Measurements from ENCODE around the gene EPAS1. TPM values are rescaled to one million over a fixed set of nuclear protein-coding genes. Genes with fewer than 3 reads are reported as not detected.

EPAS1 gene
- total RNA-seq, 1 donor, result 132 TPM

DNA sequence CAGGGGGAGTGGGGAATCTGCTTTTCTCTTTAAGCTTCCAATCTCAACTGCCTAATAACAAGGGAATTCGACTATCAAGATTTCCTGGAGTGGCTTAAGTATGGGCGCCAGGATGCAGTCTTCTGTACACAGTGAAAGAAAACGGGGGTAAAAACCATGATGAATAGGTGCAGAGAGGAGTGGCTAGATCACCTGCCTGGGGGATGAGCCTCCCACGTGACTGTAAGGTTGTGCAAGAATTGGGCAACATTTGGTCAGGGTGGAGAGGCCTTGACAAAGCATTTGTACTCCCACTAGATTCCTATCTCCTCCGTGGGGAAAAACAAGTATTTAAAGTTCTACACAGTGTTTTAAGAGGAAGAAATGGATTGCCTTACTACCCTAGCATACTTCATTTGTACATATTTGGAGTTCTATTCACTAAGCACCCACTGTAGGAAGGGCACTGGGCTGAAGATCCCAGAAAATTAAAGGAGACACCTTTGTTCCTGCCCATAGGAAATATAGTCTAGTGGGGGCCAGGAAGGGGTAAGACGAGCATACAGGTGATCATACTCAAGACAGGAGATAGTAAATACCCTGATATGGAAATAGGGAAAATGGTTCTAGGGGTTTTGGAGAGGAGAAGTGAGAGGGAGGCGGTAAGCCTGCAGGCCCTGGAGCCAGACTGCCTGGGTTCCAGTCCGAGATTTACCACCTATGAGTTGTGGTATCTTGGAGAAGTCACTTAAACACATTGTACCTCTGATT is 29.2 kb downstream of the EPAS1 start:
- peak; percentile 90 for DNase-seq (ENCODE audit: low read depth)
- H3K4me3 ChIP-seq (ENCODE audit: low read depth, low read length), result no peak overlapping the region
- TF ChIP-seq, protein P1, sequence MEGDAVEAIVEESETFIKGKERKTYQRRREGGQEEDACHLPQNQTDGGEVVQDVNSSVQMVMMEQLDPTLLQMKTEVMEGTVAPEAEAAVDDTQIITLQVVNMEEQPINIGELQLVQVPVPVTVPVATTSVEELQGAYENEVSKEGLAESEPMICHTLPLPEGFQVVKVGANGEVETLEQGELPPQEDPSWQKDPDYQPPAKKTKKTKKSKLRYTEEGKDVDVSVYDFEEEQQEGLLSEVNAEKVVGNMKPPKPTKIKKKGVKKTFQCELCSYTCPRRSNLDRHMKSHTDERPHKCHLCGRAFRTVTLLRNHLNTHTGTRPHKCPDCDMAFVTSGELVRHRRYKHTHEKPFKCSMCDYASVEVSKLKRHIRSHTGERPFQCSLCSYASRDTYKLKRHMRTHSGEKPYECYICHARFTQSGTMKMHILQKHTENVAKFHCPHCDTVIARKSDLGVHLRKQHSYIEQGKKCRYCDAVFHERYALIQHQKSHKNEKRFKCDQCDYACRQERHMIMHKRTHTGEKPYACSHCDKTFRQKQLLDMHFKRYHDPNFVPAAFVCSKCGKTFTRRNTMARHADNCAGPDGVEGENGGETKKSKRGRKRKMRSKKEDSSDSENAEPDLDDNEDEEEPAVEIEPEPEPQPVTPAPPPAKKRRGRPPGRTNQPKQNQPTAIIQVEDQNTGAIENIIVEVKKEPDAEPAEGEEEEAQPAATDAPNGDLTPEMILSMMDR (IDR thresholded peaks at IDR 0.05; ENCODE audit: insufficient read depth, low read depth, low read length), result no peak

DNA sequence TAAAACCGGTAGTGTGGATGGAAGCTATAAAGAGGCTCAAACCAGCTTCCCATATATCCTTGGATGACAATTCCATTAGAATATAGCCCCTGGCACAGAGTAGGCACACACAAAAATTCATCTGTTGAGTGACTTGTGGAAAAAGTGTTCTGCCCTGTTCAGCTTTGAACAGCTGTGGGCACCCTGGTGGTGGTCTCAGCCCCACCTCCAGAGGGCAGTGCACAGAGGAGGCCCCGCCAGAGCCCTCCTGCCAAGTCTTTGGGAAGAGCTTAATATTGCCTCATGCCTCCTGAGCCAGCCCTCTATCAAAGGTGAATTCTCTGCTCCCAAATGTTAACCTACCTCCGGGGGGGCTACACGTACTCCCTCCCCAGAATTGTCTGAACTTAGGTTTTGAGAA is 30.4 kb downstream of the EPAS1 start:
- DNase-seq (ENCODE audit: low read depth), result no peak
- TF ChIP-seq, protein P1 (IDR thresholded peaks at IDR 0.05; ENCODE audit: insufficient read depth, low read depth, low read length), result peak; percentile 32
- no peak overlapping the region for H3K4me3 ChIP-seq (ENCODE audit: low read depth, low read length)

- H3K4me3 ChIP-seq (ENCODE audit: low read depth, low read length), result no peak overlapping the region
- TF ChIP-seq, protein P1 (IDR thresholded peaks at IDR 0.05; ENCODE audit: insufficient read depth, low read depth, low read length), result no peak
- DNase-seq (ENCODE audit: low read depth), result peak; percentile 81
Measured at GRCh38 chr2:46328291-46328690, 31.1 kb downstream of the EPAS1 start.

DNA sequence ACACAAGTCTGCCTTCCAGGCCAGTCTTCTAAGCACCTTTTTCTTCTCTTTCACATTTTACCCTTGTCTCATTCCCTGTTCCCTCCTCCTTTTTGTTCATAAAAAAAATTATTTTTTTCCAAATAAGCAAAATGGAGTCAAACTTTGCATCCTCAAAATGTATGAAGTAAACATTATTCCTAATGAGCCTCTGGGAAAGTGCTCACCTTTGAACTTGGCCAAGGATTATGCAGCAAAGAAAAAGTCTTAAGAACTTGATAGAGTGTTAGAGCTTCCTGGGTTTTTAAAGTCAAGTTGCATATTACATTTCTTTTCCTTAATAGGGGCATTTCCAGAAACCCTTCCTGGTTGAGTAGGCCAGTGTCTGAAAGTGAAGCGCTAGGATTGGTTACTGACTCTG is 31.6 kb downstream of the EPAS1 start:
- TF ChIP-seq, protein P1 (IDR thresholded peaks at IDR 0.05; ENCODE audit: insufficient read depth, low read depth, low read length), result no peak
- no peak for DNase-seq (ENCODE audit: low read depth)
- H3K4me3 ChIP-seq (ENCODE audit: low read depth, low read length), result no peak overlapping the region

GRCh38 chr2:46329340-46329739 is 32.1 kb downstream of the EPAS1 start:
- no peak overlapping the region for H3K4me3 ChIP-seq (ENCODE audit: low read depth, low read length)
- TF ChIP-seq, protein P1 (IDR thresholded peaks at IDR 0.05; ENCODE audit: insufficient read depth, low read depth, low read length), result no peak
- DNase-seq (ENCODE audit: low read depth), result no peak

DNA sequence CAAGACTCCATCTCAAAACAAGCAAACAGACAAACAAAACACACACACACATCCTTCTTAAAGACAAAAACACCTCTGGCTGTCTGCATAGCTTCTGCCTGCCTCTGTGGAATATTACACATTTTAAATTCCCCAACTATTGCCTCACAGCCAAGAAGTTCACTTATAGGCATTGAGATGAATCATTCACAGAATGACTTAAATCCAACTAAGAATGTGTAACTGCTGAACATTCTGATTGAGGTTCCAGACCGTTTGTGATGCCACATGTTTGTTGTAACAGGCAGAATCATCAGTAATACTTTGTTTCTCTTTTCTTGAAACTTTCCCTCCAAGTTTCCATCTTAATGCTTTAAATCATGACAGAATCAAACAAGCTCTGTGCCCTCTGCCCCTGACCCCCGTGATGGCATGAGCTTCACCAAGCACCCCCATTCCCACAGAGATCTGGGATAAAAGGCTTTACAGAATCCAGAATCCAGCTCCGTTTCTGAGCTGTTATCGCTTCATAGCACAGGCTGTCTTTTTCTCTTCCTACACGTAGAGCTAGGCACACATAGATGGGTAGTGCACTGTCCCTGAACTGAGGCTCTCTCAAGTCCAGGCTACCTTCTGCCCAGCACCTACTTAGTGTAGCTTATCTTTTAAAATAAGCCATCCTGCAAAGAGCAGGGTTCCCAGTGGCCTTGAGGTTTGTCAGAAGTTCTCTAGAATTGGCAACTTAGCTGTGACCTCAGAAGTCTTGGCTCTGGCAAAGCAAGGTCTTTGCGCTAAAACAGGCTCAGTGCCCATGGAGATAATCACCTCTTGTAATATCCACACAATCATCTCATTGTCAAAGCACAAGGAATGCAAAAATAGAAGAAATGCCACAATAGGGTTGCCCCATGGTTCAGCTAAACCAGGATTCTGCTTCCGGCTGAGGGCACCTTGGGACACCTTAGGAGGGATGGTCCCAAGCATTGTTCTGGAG is 32.9 kb downstream of the EPAS1 start:
- H3K4me3 ChIP-seq (ENCODE audit: low read depth, low read length), result no peak overlapping the region
- TF ChIP-seq, protein P1 (IDR thresholded peaks at IDR 0.05; ENCODE audit: insufficient read depth, low read depth, low read length), result no peak

More for the DNA sequence above, 32.9 kb downstream of the EPAS1 start:
- DNase-seq (ENCODE audit: low read depth), result peak; percentile 96

All from fibroblast of villous mesenchyme (primary cell).